NCI-H2227 (cell line): ENCODE data around the gene FGF18.
A peak's percentile ranks its signal among the peaks of the same experiment; 100 is the strongest.
"Not testable (repeated sequence)": the region's sequence is repeated elsewhere in the genome, so short reads cannot be mapped to it uniquely, and the experiment has no call there.

Source experiments
- DNase-seq: peaks from one replicate; lab custom pipeline; 2025; ENCODE audit not compliant: unreplicated experiment; lab: John Stamatoyannopoulos, UW

Gene FGF18

GRCh38 chr5:171398660-171399059 lies 20.8 kb upstream of the FGF18 start:
- not testable (repeated sequence) for DNase-seq

GRCh38 chr5:171400169-171400568 lies 19.3 kb upstream of the FGF18 start:
- DNase-seq, result no peak

- no peak for DNase-seq
Observed at GRCh38 chr5:171401167-171401947, 18.1 kb upstream of the FGF18 start.

GRCh38 chr5:171402751-171403150 lies 16.7 kb upstream of the FGF18 start:
- not testable (repeated sequence) for DNase-seq

GRCh38 chr5:171405615-171406014 lies 13.8 kb upstream of the FGF18 start:
- DNase-seq, result no peak

GRCh38 chr5:171407234-171407633 lies 12.2 kb upstream of the FGF18 start:
- DNase-seq, result no peak

GRCh38 chr5:171409164-171410136 lies 10.0 kb upstream of the FGF18 start:
- DNase-seq, result no peak

- no peak for DNase-seq
Observed at GRCh38 chr5:171410181-171410580, 9.3 kb upstream of the FGF18 start.

- DNase-seq, result no peak
Observed at GRCh38 chr5:171412186-171412585, 7.3 kb upstream of the FGF18 start.

- no peak for DNase-seq
Observed at GRCh38 chr5:171413153-171413910, 6.1 kb upstream of the FGF18 start.

GRCh38 chr5:171413993-171414392 lies 5.5 kb upstream of the FGF18 start:
- DNase-seq, result not testable (repeated sequence)

- DNase-seq, result no peak
Observed at GRCh38 chr5:171415115-171415730, 4.2 kb upstream of the FGF18 start.

GRCh38 chr5:171416160-171417049 lies 3.0 kb upstream of the FGF18 start:
- no peak for DNase-seq

GRCh38 chr5:171418316-171418981 lies 998 bp upstream of the FGF18 start:
- DNase-seq, result peak; percentile 71

GRCh38 chr5:171419688-171420430 lies 412 bp downstream of the FGF18 start:
- DNase-seq, result peak; percentile 30

- DNase-seq, result no peak
Observed at GRCh38 chr5:171420431-171421241, 1.2 kb downstream of the FGF18 start.
